IPS-18a (cell line): ENCODE measurements around the gene CPED1.
"Not testable (repeated sequence)": the region's sequence is repeated elsewhere in the genome, so short reads cannot be mapped to it uniquely, and the experiment has no call there.

Source experiments
- H3K27ac ChIP-seq: one replicate; pipeline ENCODE4 v1.5.1; 2013; ENCODE audit warnings: low read length
- H3K27me3 ChIP-seq: one replicate; pipeline ENCODE4 v1.6.1; 2013; ENCODE audit warnings: mild to moderate bottlenecking, low read length; ENCODE audit not compliant: control insufficient read depth, insufficient read depth
- H3K36me3 ChIP-seq: one replicate; pipeline ENCODE4 v1.6.1; 2013; ENCODE audit warnings: low read depth, low read length; ENCODE audit not compliant: control insufficient read depth
- H3K4me1 ChIP-seq: one replicate; pipeline ENCODE4 v1.6.1; 2013; ENCODE audit warnings: low read depth, low read length; ENCODE audit not compliant: control insufficient read depth
- H3K4me3 ChIP-seq: one replicate; pipeline ENCODE4 v1.5.1; 2013; ENCODE audit warnings: low read length
- H3K9ac ChIP-seq: one replicate; pipeline ENCODE4 v1.6.1; 2013; ENCODE audit warnings: mild to moderate bottlenecking, low read length, moderate library complexity
- H3K9me3 ChIP-seq: one replicate; pipeline ENCODE4 v1.6.1; 2013; ENCODE audit warnings: low read depth, low read length; ENCODE audit not compliant: control insufficient read depth

The CPED1 gene

DNA sequence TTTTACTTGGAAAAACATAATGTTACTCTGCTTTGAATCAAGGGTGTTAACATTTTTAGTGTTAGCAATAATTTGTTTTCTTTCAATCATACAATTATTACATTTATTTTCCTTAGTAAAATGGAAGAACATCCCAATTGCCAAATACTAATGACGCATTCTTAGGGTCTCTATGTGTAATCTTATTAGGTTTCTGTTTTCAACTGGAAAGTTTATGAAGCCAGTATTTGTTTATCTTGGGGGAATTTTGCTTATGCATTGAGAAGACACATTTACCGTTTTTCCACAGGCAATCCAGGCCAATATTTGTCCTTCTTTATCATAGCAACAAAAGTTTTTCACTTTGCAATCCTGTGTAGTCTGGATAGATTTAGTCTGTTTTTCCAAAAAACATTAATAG lies 134.5 kb downstream of the CPED1 start:
- no peak overlapping the region for H3K4me3 ChIP-seq
- H3K9me3 ChIP-seq = no peaks in the 10 kb centered on the region
- H3K4me1 ChIP-seq = no peaks in the 10 kb centered on the region
- no peak overlapping the region for H3K9ac ChIP-seq
- H3K36me3 ChIP-seq = no peaks in the 10 kb centered on the region
- no peak overlapping the region for H3K27ac ChIP-seq
- H3K27me3 ChIP-seq = no peaks in the 10 kb centered on the region

GRCh38 chr7:121125454-121125853 lies 136.9 kb downstream of the CPED1 start:
- H3K27me3 ChIP-seq, H3K4me1 ChIP-seq, H3K36me3 ChIP-seq, H3K27ac ChIP-seq, H3K9me3 ChIP-seq, H3K4me3 ChIP-seq, H3K9ac ChIP-seq: not testable (repeated sequence)

DNA sequence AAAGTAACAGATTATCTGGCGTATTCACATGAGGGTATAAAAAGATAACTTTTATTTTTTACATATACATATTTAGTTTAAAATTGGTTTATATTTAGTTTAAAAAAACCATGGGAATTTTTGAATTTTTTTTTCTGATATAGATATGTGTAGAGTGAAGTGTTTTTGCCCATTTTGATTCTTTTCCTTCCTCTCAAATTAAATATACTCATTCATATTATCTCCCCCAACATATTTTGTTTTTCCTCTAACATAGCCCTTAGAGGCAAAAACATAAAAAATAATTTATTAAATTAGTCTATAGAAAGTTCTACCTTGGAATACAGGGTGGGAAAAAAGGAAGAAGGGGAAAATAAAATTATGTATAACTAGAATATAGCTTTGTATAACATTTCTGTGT lies 137.7 kb downstream of the CPED1 start:
- Histone ChIP-seq H3K27ac (no peak overlapping the region), H3K9ac (no peak overlapping the region), H3K9me3 (no peaks in the 10 kb centered on the region), H3K27me3 (no peaks in the 10 kb centered on the region), H3K36me3 (no peaks in the 10 kb centered on the region), H3K4me3 (no peak overlapping the region), H3K4me1 (no peaks in the 10 kb centered on the region)

- no peaks in the 10 kb centered on the region for H3K9me3 ChIP-seq
- no peak overlapping the region for H3K9ac ChIP-seq
- H3K36me3 ChIP-seq = no peaks in the 10 kb centered on the region
- H3K27me3 ChIP-seq = no peaks in the 10 kb centered on the region
- no peak overlapping the region for H3K4me3 ChIP-seq
- no peaks in the 10 kb centered on the region for H3K4me1 ChIP-seq
- no peak overlapping the region for H3K27ac ChIP-seq
Observed at GRCh38 chr7:121126801-121127534, 138.5 kb downstream of the CPED1 start.

- no peaks in the 10 kb centered on the region for H3K36me3 ChIP-seq
- H3K27ac ChIP-seq = no peak overlapping the region
Observed at GRCh38 chr7:121132940-121133339, 144.4 kb downstream of the CPED1 start.

GRCh38 chr7:121133444-121133843 lies 144.9 kb downstream of the CPED1 start:
- no peak overlapping the region for H3K4me3 ChIP-seq
- H3K9ac ChIP-seq = no peak overlapping the region
- no peaks in the 10 kb centered on the region for H3K27me3 ChIP-seq
- no peaks in the 10 kb centered on the region for H3K36me3 ChIP-seq
- H3K4me1 ChIP-seq = no peaks in the 10 kb centered on the region
- no peak overlapping the region for H3K27ac ChIP-seq
- no peaks in the 10 kb centered on the region for H3K9me3 ChIP-seq

More at GRCh38 chr7:121132940-121133339, 144.4 kb downstream of the CPED1 start:
- H3K4me3 ChIP-seq = no peak overlapping the region
- no peaks in the 10 kb centered on the region for H3K4me1 ChIP-seq
- H3K27me3 ChIP-seq = no peaks in the 10 kb centered on the region
- H3K9me3 ChIP-seq = no peaks in the 10 kb centered on the region
- H3K9ac ChIP-seq = no peak overlapping the region

DNA sequence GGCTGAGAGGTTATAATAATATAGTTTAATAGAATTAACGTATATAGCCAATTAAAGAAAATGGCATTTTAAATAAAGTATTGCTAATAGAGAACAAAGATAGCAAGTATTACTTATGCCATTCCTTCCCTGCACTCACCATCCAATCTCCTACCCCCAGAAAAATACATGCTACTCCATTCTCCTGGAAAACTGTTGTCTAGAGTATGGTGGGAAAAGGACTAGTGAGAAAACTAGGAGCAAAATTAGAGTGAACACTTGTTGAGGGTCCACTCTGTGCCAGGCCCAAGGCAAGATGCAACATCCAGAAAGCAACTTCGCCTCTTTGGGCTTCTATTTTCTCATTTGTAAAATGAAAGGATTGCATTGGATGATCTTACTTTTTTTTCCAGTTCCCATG lies 149.1 kb downstream of the CPED1 start:
- Histone ChIP-seq H3K4me1 (no peaks in the 10 kb centered on the region), H3K9me3 (no peaks in the 10 kb centered on the region), H3K27me3 (no peaks in the 10 kb centered on the region), H3K9ac (no peak overlapping the region), H3K4me3 (no peak overlapping the region), H3K27ac (no peak overlapping the region), H3K36me3 (no peaks in the 10 kb centered on the region)

DNA sequence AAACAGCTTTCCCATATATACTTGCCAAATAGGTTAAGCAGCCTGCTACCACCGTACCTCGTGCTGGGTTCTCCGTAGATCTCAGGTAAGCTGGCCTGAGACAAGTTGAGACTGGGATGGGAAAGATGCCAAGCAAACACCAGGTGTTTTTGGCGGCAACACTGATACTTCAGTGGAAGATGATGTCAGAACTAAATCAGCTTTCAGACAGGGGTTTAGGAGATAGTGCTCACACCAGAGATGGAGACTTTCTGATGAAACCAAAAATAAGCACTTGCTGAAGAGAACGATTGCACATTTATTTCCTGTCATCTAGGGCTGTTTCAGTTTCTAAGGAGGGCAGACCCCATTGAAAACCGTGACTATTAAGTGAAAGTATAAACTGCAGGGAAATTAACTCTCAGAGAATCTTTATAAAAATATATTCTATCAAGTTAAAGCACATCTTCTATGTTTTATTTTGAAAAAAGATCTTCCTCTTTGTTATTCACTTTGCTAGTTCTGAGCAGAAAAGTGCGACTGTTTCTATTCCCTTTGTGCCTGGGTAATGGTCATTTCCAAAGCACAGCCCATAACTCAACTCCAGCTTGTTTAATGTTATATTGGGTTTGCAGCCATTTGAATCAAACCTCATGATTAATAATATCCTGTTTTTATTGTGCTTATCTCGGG lies 149.9 kb downstream of the CPED1 start:
- H3K4me3 ChIP-seq = no peak overlapping the region
- no peak overlapping the region for H3K27ac ChIP-seq
- no peaks in the 10 kb centered on the region for H3K9me3 ChIP-seq
- no peaks in the 10 kb centered on the region for H3K4me1 ChIP-seq
- no peaks in the 10 kb centered on the region for H3K27me3 ChIP-seq
- no peak overlapping the region for H3K9ac ChIP-seq
- no peaks in the 10 kb centered on the region for H3K36me3 ChIP-seq

DNA sequence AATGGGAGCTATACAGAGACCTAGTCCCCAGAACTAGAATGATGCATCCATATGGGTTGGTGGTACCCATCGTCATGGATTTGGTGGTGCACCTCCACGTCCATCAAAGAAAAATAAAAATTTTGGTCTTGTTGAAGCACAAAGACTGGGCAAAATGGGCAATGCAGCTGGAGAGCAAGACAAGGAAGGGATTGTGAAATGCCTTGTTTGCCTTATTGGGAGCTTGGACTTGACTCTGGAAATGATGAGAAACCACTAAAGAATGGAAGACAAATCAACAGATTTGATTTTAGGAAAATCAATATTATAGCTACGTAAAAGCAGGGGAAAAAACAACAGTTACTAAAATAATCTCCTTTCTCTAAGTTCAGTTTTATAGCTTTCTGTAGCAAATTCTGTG lies 150.9 kb downstream of the CPED1 start:
- no peaks in the 10 kb centered on the region for H3K27me3 ChIP-seq
- H3K36me3 ChIP-seq = no peaks in the 10 kb centered on the region
- no peak overlapping the region for H3K4me3 ChIP-seq
- no peaks in the 10 kb centered on the region for H3K9me3 ChIP-seq
- H3K27ac ChIP-seq = no peak overlapping the region
- no peak overlapping the region for H3K9ac ChIP-seq
- no peaks in the 10 kb centered on the region for H3K4me1 ChIP-seq

DNA sequence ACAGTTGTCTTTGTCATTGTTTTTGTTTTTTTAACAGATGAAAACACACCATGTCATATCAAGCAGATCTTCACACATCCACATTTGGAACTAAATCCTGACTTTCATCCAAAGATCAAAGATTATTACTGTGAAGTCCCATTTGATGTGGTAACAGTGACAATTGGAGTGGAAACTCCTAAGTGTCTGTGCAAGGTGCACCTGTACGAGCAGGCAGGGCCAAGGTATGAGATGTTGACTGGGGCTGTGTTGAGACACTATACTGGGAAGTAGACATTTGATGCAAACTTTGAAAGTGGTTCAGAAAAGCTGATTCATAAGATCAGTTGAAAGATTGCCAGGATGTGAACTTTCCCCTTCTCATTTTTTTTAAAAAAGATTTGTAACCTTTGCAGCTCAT lies 152.3 kb downstream of the CPED1 start:
- Histone ChIP-seq H3K36me3 (no peaks in the 10 kb centered on the region), H3K27me3 (no peaks in the 10 kb centered on the region), H3K27ac (no peak overlapping the region), H3K4me3 (no peak overlapping the region), H3K9me3 (no peaks in the 10 kb centered on the region), H3K4me1 (no peaks in the 10 kb centered on the region), H3K9ac (no peak overlapping the region)

GRCh38 chr7:121151774-121152221 lies 163.3 kb downstream of the CPED1 start:
- Histone ChIP-seq H3K9me3 (no peaks in the 10 kb centered on the region), H3K4me3 (no peak overlapping the region), H3K36me3 (no peaks in the 10 kb centered on the region), H3K27me3 (no peaks in the 10 kb centered on the region), H3K4me1 (no peaks in the 10 kb centered on the region), H3K9ac (no peak overlapping the region), H3K27ac (no peak overlapping the region)

DNA sequence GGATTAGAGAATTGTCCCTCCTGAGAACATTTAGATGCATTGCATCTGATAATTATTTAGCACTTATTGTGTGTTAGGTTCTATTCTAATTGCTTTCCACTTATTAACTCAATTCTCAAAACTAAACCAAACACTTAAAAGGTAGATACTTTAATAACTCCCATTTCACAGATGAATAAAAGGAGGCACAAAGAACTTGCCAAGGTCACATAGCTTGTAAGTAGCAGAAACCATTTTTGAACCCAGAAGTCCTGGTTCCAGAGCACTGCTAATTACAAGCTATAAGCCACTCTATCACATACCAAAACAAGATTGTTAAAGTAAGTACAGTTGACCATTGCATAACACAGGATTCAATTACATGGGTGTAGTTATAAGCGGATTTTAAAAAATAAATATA lies 164.9 kb downstream of the CPED1 start:
- no peaks in the 10 kb centered on the region for H3K36me3 ChIP-seq
- H3K27me3 ChIP-seq = no peaks in the 10 kb centered on the region
- H3K27ac ChIP-seq = no peak overlapping the region
- H3K9ac ChIP-seq = no peak overlapping the region
- H3K9me3 ChIP-seq = no peaks in the 10 kb centered on the region
- no peak overlapping the region for H3K4me3 ChIP-seq
- no peaks in the 10 kb centered on the region for H3K4me1 ChIP-seq
